ENCODE measurements around the gene TPPP3. TPM values are rescaled to one million over a fixed set of nuclear protein-coding genes. Genes with fewer than 3 reads are reported as not detected.
A peak's percentile ranks its signal among the peaks of the same experiment; 100 is the strongest.
"Not testable (repeated sequence)": the region's sequence is repeated elsewhere in the genome, so short reads cannot be mapped to it uniquely, and the experiment has no call there.

The TPPP3 gene
- total RNA-seq, 2 donors from 2014 or later: 0.64 to 0.73 TPM

GRCh38 chr16:67417333-67418061 lies 24.2 kb upstream of the TPPP3 start:
- Histone ChIP-seq H3K9me3 (ENCODE audit: control insufficient read depth, low read length) (no peaks in the 10 kb centered on the region), H3K4me1 (ENCODE audit: control insufficient read depth, insufficient read depth, low read length) (no peaks in the 10 kb centered on the region), H3K27me3 (ENCODE audit: control insufficient read depth, insufficient read depth, low read length, poor library complexity, severe bottlenecking) (no peaks in the 10 kb centered on the region), H3K36me3 (ENCODE audit: control insufficient read depth, insufficient read depth, low read length) (no peaks in the 10 kb centered on the region), H3K9ac (ENCODE audit: extremely low read depth, low read length, poor library complexity, severe bottlenecking) (no peak overlapping the region), H3K27ac (ENCODE audit: low read depth, low read length) (no peak overlapping the region), H3K4me3 (ENCODE audit: low read length) (no peak overlapping the region)
- H3K9me3 Mint-ChIP-seq: peaks cover 3% of the 10 kb centered on the region
- no peak for TF ChIP-seq CTCF (conservative IDR thresholded peaks at IDR 0.05)
- no peak overlapping the region for H3K27ac Mint-ChIP-seq
- H3K36me3 Mint-ChIP-seq (ENCODE audit: low read depth): no peaks in the 10 kb centered on the region
- 90 to 100% methylated on average over 1 to 2 of the region's 2 CpGs for WGBS, 2 experiments (ENCODE audit: insufficient coverage in 1 of 2, insufficient read length in 1 of 2)
- no peak overlapping the region for H3K4me3 Mint-ChIP-seq
- DNase-seq: no peak
- peaks cover 4% of the 10 kb centered on the region for H3K27me3 Mint-ChIP-seq (ENCODE audit: insufficient read depth)
- peaks cover 16% of the 10 kb centered on the region for H3K4me1 Mint-ChIP-seq

- H3K4me3 ChIP-seq (ENCODE audit: low read length): peak within 1 kb of the TSS; percentile 81
- H3K9me3 Mint-ChIP-seq: peaks cover 3% of the 10 kb centered on the region
- peak within 1 kb of the TSS; percentile 60 for H3K4me3 Mint-ChIP-seq
- WGBS, 2 experiments (ENCODE audit: insufficient coverage in 1 of 2, insufficient read length in 1 of 2): 12 to 30% methylated on average over 15 to 73 of the region's 73 CpGs
- H3K4me1 Mint-ChIP-seq: peaks cover 19% of the 10 kb centered on the region
- no peaks in the 10 kb centered on the region for H3K36me3 ChIP-seq (ENCODE audit: control insufficient read depth, insufficient read depth, low read length)
- no peaks in the 10 kb centered on the region for H3K27me3 ChIP-seq (ENCODE audit: control insufficient read depth, insufficient read depth, low read length, poor library complexity, severe bottlenecking)
- DNase-seq: peak; percentile 92
- no peaks in the 10 kb centered on the region for H3K4me1 ChIP-seq (ENCODE audit: control insufficient read depth, insufficient read depth, low read length)
- H3K27me3 Mint-ChIP-seq (ENCODE audit: insufficient read depth): peaks cover 4% of the 10 kb centered on the region
- H3K9me3 ChIP-seq (ENCODE audit: control insufficient read depth, low read length): no peaks in the 10 kb centered on the region
- H3K9ac ChIP-seq (ENCODE audit: extremely low read depth, low read length, poor library complexity, severe bottlenecking): peak within 1 kb of the TSS; percentile 57
- H3K27ac ChIP-seq (ENCODE audit: low read depth, low read length): no peak within 1 kb of the TSS
- no peaks in the 10 kb centered on the region for H3K36me3 Mint-ChIP-seq (ENCODE audit: low read depth)
- TF ChIP-seq CTCF (conservative IDR thresholded peaks at IDR 0.05): peak; percentile 68
- peak within 1 kb of the TSS; percentile 65 for H3K27ac Mint-ChIP-seq
These were observed 22.8 kb upstream of the TPPP3 start, which contains the start of gene ZDHHC1 for GRCh38 chr16:67415872-67416793. ZDHHC1 (minus strand) TSS chr16:67416477; CDS start chr16:67407775, 8,702 bp downstream.

- not testable (repeated sequence) for H3K36me3 ChIP-seq (ENCODE audit: control insufficient read depth, insufficient read depth, low read length); H3K9me3 ChIP-seq (ENCODE audit: control insufficient read depth, low read length); H3K36me3 Mint-ChIP-seq (ENCODE audit: low read depth); H3K4me1 ChIP-seq (ENCODE audit: control insufficient read depth, insufficient read depth, low read length); H3K27me3 Mint-ChIP-seq (ENCODE audit: insufficient read depth); DNase-seq; H3K27ac ChIP-seq (ENCODE audit: low read depth, low read length); H3K9me3 Mint-ChIP-seq; H3K27me3 ChIP-seq (ENCODE audit: control insufficient read depth, insufficient read depth, low read length, poor library complexity, severe bottlenecking)
- peak overlapping the region; percentile 65 for H3K27ac Mint-ChIP-seq
- 95% methylated on average over 19 of the region's 19 CpGs for WGBS, 2 experiments (ENCODE audit: insufficient coverage in 1 of 2, insufficient read length in 1 of 2)
- H3K4me3 Mint-ChIP-seq: peak overlapping the region; percentile 60
- Histone ChIP-seq H3K9ac (ENCODE audit: extremely low read depth, low read length, poor library complexity, severe bottlenecking) (peak overlapping the region; percentile 57), H3K4me3 (ENCODE audit: low read length) (peak overlapping the region; percentile 81)
- peaks cover 19% of the 10 kb centered on the region for H3K4me1 Mint-ChIP-seq
These were observed 22.1 kb upstream of the TPPP3 start for GRCh38 chr16:67415421-67415820.

All from endodermal cell (in vitro differentiated cells).